ENCODE results near the gene GNG7. TPM values are rescaled to one million over a fixed set of nuclear protein-coding genes. Genes with fewer than 3 reads are reported as not detected.
A peak's percentile ranks its signal among the peaks of the same experiment; 100 is the strongest.

The GNG7 gene
- total and polyA plus RNA-seq, 7 donors, result 1.2 to 8.0 (median 2.6) TPM

DNA sequence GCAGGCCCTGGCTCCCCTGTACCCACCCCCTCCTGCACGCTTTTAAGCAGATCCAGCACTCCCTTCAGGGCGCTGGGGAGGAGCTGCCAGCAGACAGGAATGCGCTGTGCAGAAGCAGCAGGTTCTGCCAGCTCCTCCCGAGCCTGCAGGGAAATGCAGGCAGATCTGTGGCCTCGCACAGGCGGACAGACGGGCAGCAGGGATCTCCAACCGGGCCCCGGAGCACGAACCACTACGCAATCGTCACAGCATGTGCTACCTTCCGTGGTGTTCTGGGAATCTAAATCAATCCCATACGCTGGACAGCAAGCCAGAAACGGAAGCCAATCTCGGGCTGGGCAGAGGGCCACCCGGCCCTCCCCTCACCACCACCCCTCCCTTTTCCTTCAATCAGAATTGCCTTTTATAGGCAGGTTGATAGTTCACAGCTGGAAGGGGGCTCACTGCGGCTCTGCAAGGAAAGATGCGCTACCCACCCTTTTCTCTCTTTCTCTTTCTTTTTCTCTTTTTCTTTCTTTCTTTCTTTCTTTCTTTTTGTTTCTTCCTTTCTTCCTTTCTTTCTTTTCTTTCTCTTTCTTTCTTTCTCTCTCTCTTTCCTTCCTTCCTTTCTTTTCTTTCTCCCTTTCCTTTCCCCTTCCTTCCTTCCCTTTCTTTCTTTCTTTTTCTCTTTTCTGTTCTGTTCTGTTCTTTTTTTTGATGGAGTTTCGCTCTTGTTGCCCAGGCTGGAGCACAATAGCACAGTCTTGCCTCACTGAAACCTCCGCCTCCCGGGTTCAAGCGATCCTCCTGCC is 99.9 kb downstream of the GNG7 start:
- intact Hi-C loops (cut with DNase I), result loop anchor here (2.0 kb wide), 2 partner anchors 60 to 126 kb away; partner anchors contain the start of gene GADD45B
- Histone ChIP-seq H3K27ac (peak overlapping the region; percentile 85 to 94 (median 93)), H3K27me3 (no peaks in the 10 kb centered on the region), H3K36me3 (no peaks in the 10 kb centered on the region), H3K4me1 (peaks cover 0 to 55% (median 47%) of the 10 kb centered on the region in 4 donors), H3K9me3 (no peaks in the 10 kb centered on the region), H3K4me3 (peak overlapping the region; percentile 8 to 42 (median 32))
- WGBS, 2 donors, result 21 to 57% methylated on average over 23 of the region's 23 CpGs
- TF ChIP-seq POLR2A (IDR thresholded peaks at IDR 0.05) (peak in 1 of 2 donors; percentile 59), POLR2AphosphoS5 (IDR thresholded peaks at IDR 0.05) (peak; percentile 75 to 97 (median 88)), EP300 (IDR thresholded peaks at IDR 0.05) (peak; percentile 76 to 99 (median 88))
- TF ChIP-seq, protein P1, sequence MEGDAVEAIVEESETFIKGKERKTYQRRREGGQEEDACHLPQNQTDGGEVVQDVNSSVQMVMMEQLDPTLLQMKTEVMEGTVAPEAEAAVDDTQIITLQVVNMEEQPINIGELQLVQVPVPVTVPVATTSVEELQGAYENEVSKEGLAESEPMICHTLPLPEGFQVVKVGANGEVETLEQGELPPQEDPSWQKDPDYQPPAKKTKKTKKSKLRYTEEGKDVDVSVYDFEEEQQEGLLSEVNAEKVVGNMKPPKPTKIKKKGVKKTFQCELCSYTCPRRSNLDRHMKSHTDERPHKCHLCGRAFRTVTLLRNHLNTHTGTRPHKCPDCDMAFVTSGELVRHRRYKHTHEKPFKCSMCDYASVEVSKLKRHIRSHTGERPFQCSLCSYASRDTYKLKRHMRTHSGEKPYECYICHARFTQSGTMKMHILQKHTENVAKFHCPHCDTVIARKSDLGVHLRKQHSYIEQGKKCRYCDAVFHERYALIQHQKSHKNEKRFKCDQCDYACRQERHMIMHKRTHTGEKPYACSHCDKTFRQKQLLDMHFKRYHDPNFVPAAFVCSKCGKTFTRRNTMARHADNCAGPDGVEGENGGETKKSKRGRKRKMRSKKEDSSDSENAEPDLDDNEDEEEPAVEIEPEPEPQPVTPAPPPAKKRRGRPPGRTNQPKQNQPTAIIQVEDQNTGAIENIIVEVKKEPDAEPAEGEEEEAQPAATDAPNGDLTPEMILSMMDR (IDR thresholded peaks at IDR 0.05), result peak in 1 of 4 experiments; percentile 18
- peak; percentile 98 for DNase-seq

- intact Hi-C loops (cut with DNase I), result no loop called here
- peaks cover 0 to 55% (median 44%) of the 10 kb centered on the region in 4 donors for H3K4me1 ChIP-seq
- H3K4me3 ChIP-seq, result no peak overlapping the region
- H3K27me3 ChIP-seq, result no peaks in the 10 kb centered on the region
- H3K36me3 ChIP-seq, result no peaks in the 10 kb centered on the region
- DNase-seq, result no peak
- 87 to 91% methylated on average over 20 of the region's 20 CpGs for WGBS, 2 donors
- no peak for TF ChIP-seq EP300 (IDR thresholded peaks at IDR 0.05)
- TF ChIP-seq POLR2AphosphoS5 (IDR thresholded peaks at IDR 0.05), result no peak
- TF ChIP-seq, protein P1 (IDR thresholded peaks at IDR 0.05), result no peak
- TF ChIP-seq POLR2A (IDR thresholded peaks at IDR 0.05), result no peak
- peak overlapping the region; percentile 85 to 94 (median 93) for H3K27ac ChIP-seq
- H3K9me3 ChIP-seq, result no peaks in the 10 kb centered on the region
Observed at GRCh38 chr19:2600914-2601870, 101.3 kb downstream of the GNG7 start.

- peaks cover 0 to 7% (median 4%) of the 10 kb centered on the region in 4 donors for H3K4me1 ChIP-seq
- DNase-seq, result peak; percentile 15
- WGBS, 2 donors, result 85 to 86% methylated on average over 7 of the region's 7 CpGs
- no peak overlapping the region for H3K27ac ChIP-seq
- intact Hi-C loops (cut with DNase I), result no loop called here
- H3K36me3 ChIP-seq, result no peaks in the 10 kb centered on the region
- H3K27me3 ChIP-seq, result no peaks in the 10 kb centered on the region
- no peak overlapping the region for H3K4me3 ChIP-seq
- TF ChIP-seq, protein P1 (IDR thresholded peaks at IDR 0.05), result no peak
- no peaks in the 10 kb centered on the region for H3K9me3 ChIP-seq
Observed at GRCh38 chr19:2594319-2594718, 108.2 kb downstream of the GNG7 start.

- no peak overlapping the region for H3K27ac ChIP-seq
- intact Hi-C loops (cut with DNase I), result no loop called here
- no peak overlapping the region for H3K4me3 ChIP-seq
- TF ChIP-seq EP300 (IDR thresholded peaks at IDR 0.05) (no peak), POLR2A (IDR thresholded peaks at IDR 0.05) (no peak), POLR2AphosphoS5 (IDR thresholded peaks at IDR 0.05) (no peak)
- TF ChIP-seq, protein P1 (IDR thresholded peaks at IDR 0.05), result no peak
- WGBS, 2 donors, result 65 to 68% methylated on average over 4 of the region's 4 CpGs
- H3K36me3 ChIP-seq, result no peaks in the 10 kb centered on the region
- H3K4me1 ChIP-seq, result peaks cover 0 to 7% (median 0%) of the 10 kb centered on the region in 4 donors
- no peaks in the 10 kb centered on the region for H3K9me3 ChIP-seq
- DNase-seq, result peak; percentile 30
- no peaks in the 10 kb centered on the region for H3K27me3 ChIP-seq
Observed at GRCh38 chr19:2592824-2593223, 109.7 kb downstream of the GNG7 start.
